ENCODE measurements around the gene KLHL17. TPM values are rescaled to one million over a fixed set of nuclear protein-coding genes. Genes with fewer than 3 reads are reported as not detected.

Gene KLHL17
- total RNA-seq, 3 donors from 2014 or later: 9.0 to 14.7 (median 11.0) TPM

DNA sequence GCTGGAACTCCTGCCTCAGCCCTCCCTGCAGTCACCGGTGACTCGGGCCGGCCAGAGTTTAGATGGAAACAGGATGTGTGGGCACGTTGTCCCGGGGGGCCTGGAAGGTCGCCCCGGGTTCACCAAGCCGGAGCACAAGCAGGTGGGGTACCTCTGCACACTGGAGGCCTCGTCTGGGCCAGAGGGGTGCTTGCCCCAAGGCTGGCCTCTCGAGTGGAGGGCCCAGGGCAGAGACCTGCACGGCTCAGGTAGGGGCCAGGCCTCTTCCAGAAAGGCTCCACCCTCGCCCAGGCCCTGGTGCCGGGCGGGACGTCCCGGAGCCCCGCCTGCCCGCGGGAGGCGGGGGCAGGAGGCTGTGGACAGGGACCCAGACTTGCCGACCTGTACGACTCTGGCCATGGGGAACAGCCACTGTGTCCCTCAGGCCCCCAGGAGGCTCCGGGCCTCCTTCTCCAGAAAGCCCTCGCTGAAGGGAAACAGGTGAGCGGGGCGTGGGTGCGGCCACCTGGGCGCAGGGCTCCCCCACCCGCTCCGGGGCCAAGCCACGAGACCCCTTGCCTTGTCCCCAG lies 5.8 kb downstream of the KLHL17 start, which contains the start of gene PLEKHN1:
TSS of gene PLEKHN1 (plus strand) at position 348 of the 569 bp plus-strand sequence. CDS start at position 398, 50 bp downstream.
- Histone ChIP-seq H3K4me1 (ENCODE audit: low read depth) (peaks cover 17% of the 10 kb centered on the region), H3K36me3 (ENCODE audit: low read depth) (no peaks in the 10 kb centered on the region), H3K4me3 (peak within 1 kb of the TSS; percentile 30), H3K9me3 (no peaks in the 10 kb centered on the region)
- ATAC-seq (peak; percentile 83), DNase-seq (peak in 2 of 3 donors; percentile 40 to 61)
- intact Hi-C loops (cut with DNase I, micrococcal nuclease): no loop called here
- TF ChIP-seq, protein P1, sequence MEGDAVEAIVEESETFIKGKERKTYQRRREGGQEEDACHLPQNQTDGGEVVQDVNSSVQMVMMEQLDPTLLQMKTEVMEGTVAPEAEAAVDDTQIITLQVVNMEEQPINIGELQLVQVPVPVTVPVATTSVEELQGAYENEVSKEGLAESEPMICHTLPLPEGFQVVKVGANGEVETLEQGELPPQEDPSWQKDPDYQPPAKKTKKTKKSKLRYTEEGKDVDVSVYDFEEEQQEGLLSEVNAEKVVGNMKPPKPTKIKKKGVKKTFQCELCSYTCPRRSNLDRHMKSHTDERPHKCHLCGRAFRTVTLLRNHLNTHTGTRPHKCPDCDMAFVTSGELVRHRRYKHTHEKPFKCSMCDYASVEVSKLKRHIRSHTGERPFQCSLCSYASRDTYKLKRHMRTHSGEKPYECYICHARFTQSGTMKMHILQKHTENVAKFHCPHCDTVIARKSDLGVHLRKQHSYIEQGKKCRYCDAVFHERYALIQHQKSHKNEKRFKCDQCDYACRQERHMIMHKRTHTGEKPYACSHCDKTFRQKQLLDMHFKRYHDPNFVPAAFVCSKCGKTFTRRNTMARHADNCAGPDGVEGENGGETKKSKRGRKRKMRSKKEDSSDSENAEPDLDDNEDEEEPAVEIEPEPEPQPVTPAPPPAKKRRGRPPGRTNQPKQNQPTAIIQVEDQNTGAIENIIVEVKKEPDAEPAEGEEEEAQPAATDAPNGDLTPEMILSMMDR (IDR thresholded peaks at IDR 0.05): no peak

DNA sequence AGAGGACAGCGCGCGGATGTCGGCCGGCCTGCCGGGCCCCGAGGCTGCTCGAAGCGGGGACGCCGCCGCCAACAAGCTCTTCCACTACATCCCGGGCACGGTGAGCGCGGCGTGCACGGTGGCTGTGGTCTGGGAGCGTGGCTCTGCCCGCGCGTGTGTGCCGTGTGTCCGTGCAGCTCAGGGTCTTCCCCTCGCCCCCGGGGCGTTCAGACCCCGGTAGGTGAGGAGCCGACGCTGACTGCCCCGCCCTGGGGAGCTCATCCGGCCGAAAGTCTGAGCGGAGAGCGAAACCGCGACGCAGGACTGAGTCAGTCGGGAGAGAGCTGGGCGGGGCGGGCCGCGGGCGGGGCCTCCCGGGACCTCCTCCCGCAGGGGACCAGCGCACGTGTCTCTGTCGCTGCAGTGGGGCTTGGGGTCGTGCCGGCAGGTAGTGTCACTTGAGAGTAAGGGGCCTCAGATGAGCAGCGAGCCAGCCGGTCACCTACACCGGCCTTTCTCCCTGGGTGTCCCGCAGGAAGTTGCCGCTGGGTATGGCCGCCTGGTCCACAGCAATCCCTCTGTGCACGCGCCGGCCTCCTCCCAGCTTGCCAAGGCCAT lies 6.4 kb downstream of the KLHL17 start:
- DNase-seq (peak; percentile 82 to 89 (median 85)), ATAC-seq (peak; percentile 90)
- Histone ChIP-seq H3K36me3 (ENCODE audit: low read depth) (no peaks in the 10 kb centered on the region), H3K4me3 (peak overlapping the region; percentile 30), H3K4me1 (ENCODE audit: low read depth) (peaks cover 14% of the 10 kb centered on the region), H3K9me3 (no peaks in the 10 kb centered on the region)
- intact Hi-C loops (cut with DNase I, micrococcal nuclease): no loop called here
- TF ChIP-seq, protein P1 (IDR thresholded peaks at IDR 0.05): no peak

DNA sequence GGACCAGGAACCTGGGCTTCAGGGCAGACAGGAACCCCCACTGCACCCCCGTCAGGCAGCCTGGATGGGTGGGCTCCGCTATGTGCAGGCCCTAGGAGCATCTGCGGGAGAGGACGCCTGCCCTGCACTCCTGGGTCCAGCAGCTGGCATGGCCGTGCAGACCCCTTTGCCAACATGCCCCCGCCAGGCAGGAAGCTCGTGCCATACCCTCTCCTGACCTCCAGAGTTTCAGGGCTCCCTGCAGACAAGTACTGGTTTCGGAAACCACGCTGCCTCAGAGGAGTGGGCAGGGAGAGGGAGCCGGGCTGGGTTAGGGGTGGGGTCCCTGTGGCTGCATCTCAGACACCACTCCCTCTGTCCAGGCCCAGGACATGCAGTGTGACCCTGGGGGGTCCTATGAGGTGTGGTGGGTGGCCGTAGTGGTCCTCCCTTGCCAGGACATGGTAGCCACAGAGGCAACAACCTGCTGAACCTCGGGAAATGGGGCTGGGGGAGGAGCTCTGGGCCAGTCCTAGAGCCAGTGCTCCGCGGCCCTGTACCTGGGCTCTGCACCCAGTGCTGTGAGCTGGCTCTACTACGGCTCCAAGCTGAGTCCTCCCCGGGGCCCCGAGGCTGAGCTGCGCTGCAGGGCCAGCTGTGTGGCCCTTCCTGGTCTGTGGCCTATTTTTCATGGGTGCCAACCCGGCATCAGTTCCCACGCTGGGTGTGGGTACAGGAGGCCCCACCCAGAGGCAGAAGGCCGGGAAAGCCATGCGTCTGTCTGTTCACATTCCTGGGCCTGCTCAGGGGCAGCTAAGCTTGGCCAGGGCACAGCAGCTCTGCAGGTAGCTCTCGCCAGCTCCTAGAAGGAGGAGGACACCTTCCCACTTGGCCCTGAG lies 7.3 kb downstream of the KLHL17 start:
- intact Hi-C loops (cut with DNase I, micrococcal nuclease): no loop called here
- Histone ChIP-seq H3K4me3 (no peak overlapping the region), H3K4me1 (ENCODE audit: low read depth) (peaks cover 14% of the 10 kb centered on the region), H3K36me3 (ENCODE audit: low read depth) (no peaks in the 10 kb centered on the region), H3K9me3 (no peaks in the 10 kb centered on the region)
- DNase-seq (peak in 1 of 3 donors; percentile 30), ATAC-seq (no peak)
- TF ChIP-seq, protein P1 (IDR thresholded peaks at IDR 0.05): no peak

DNA sequence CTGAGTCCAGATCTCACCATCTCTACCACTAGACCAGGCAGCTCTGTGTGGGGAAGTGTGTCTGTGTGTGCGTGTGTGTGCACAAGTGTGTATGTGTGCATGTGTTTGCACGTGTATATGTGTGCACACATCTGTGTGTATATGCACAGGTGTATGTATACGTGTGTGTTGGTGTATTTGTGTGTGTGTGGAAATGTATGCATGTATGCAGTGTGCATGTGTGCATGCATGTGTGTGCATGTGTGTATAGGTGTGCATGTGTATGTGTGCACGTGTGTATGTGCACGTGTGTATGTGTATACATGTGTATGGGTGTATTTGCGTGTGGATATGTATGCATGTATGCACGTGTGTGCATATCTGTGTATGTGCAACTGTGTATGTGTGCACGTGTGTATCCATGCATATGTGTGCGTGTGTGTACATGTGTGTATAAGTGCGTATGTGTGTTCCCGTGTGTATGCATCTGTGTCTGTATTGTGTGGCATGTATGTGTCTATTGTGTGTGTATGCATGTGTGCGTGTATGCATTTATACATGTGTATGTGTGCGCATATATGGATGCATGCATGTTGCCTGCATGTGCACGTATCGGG lies 9.0 kb downstream of the KLHL17 start:
- TF ChIP-seq, protein P1 (IDR thresholded peaks at IDR 0.05): no peak
- no peak overlapping the region for H3K4me3 ChIP-seq
- peaks cover 14% of the 10 kb centered on the region for H3K4me1 ChIP-seq (ENCODE audit: low read depth)
- intact Hi-C loops (cut with DNase I, micrococcal nuclease): no loop called here
- DNase-seq: no peak
- no peaks in the 10 kb centered on the region for H3K9me3 ChIP-seq
- no peak for ATAC-seq
- no peaks in the 10 kb centered on the region for H3K36me3 ChIP-seq (ENCODE audit: low read depth)

DNA sequence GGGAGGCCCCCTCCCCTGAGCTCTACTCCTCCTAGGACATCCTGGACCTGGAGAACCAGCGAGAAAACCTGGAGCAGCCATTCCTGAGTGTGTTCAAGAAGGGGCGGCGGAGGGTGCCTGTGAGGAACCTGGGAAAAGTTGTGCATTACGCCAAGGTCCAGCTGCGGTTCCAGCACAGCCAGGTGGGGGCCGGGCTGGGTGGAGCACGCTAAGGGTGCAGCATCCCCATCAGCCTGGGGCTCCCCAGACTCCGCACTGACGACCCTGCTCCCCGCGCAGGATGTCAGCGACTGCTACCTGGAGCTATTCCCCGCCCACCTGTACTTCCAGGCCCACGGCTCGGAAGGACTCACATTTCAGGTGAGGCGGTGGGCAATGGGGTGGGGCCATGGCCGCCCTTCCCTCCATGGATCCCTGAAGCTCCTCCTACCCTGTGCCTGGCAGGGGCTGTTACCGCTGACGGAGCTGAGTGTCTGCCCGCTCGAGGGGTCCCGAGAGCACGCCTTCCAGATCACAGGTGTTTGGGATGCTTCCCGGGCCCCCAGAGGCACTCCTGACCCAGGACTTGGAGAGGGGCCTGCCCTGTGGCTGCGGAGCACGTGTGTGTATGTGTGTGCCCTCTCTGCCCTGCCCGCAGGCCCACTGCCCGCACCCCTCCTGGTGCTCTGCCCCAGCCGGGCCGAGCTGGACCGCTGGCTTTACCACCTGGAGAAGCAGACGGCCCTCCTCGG lies 10.0 kb downstream of the KLHL17 start:
- intact Hi-C loops (cut with DNase I, micrococcal nuclease): no loop called here
- Histone ChIP-seq H3K9me3 (no peaks in the 10 kb centered on the region), H3K36me3 (ENCODE audit: low read depth) (no peaks in the 10 kb centered on the region), H3K4me1 (ENCODE audit: low read depth) (peaks cover 14% of the 10 kb centered on the region), H3K4me3 (no peak overlapping the region)
- no peak for DNase-seq
- no peak for ATAC-seq
- TF ChIP-seq, protein P1 (IDR thresholded peaks at IDR 0.05): no peak

Measured in mucosa of descending colon (tissue), 3 donors.